CD4-positive, alpha-beta T cell (primary cell): ENCODE results near the gene RBM4. TPM values are rescaled to one million over a fixed set of nuclear protein-coding genes. Genes with fewer than 3 reads are reported as not detected.

Experiments
- ATAC-seq: fragments of 200-7000 bp; cut with Tn5 transposase; one replicate; pipeline ENCODE4 v1.10.0; 2022; ENCODE audit warnings: mild to moderate bottlenecking; ENCODE audit not compliant: poor library complexity
- CTCF ChIA-PET: fragments of 350-600 bp; sonication (Branson Sonifier 250); formaldehyde crosslinking; loops from one replicate; lab custom pipeline; 2021; ENCODE audit warnings: antibody characterized with exemption, inconsistent platforms; lab: Charles Lee
- POLR2A ChIA-PET: fragments of 350-600 bp; sonication (Branson Sonifier 250); formaldehyde crosslinking; loops from one replicate; lab custom pipeline; 2021; ENCODE audit warnings: antibody characterized with exemption, inconsistent platforms; lab: Charles Lee
- DNase-seq, 14 experiments: peaks; one replicate each; pipeline ENCODE4 v3.0.0-alpha.2; 2013 to 2020; ENCODE audit warnings: mixed read lengths in 2 of 14
- H3K27ac ChIP-seq, 2 donors: one replicate each; pipeline versions ENCODE4 v1.5.1 to v1.7.0; 2013; ENCODE audit warnings: low read length in 2 of 2, low read depth in 1 of 2, mild to moderate bottlenecking in 1 of 2
- H3K27me3 ChIP-seq, 2 experiments: 1 replicate in 1 of 2; 2 replicates in 1 of 2; pipeline versions ENCODE4 v1.6.1 to v1.7.0; 2013; ENCODE audit warnings: low read length in 2 of 2, control low read depth in 1 of 2, mild to moderate bottlenecking in 1 of 2, moderate library complexity in 1 of 2; ENCODE audit not compliant: insufficient read depth in 2 of 2, control insufficient read depth in 1 of 2
- H3K36me3 ChIP-seq: one replicate; pipeline ENCODE4 v1.6.1; 2013; ENCODE audit warnings: low read length, control low read depth; ENCODE audit not compliant: insufficient read depth
- H3K4me1 ChIP-seq: one replicate; pipeline ENCODE4 v1.6.1; 2013; ENCODE audit warnings: low read length, control low read depth; ENCODE audit not compliant: insufficient read depth
- H3K4me3 ChIP-seq: one replicate; pipeline ENCODE4 v1.5.1; 2013; ENCODE audit warnings: mild to moderate bottlenecking, low read length, moderate library complexity
- H3K9me3 ChIP-seq, 2 experiments: 1 replicate in 1 of 2; 2 replicates in 1 of 2; pipeline versions ENCODE4 v1.6.1 to v1.7.0; 2013; ENCODE audit warnings: low read length in 2 of 2, mild to moderate bottlenecking in 2 of 2, control low read depth in 1 of 2, moderate library complexity in 1 of 2; ENCODE audit not compliant: control insufficient read depth in 1 of 2, insufficient read depth in 1 of 2
- H3K27ac Mint-ChIP-seq: one replicate; pipeline ENCODE4 v1.8.0; 2020; ENCODE audit warnings: mixed read lengths
- H3K27me3 Mint-ChIP-seq: one replicate; pipeline ENCODE4 v1.8.0; 2021; ENCODE audit warnings: mixed read lengths
- H3K36me3 Mint-ChIP-seq: one replicate; pipeline ENCODE4 v1.8.0; 2021; ENCODE audit warnings: low read depth, mixed read lengths
- H3K4me1 Mint-ChIP-seq: one replicate; pipeline ENCODE4 v1.8.0; 2021; ENCODE audit warnings: low read depth, mixed read lengths
- H3K4me3 Mint-ChIP-seq: one replicate; pipeline ENCODE4 v1.8.0; 2020; ENCODE audit warnings: mild to moderate bottlenecking, mixed read lengths
- H3K9me3 Mint-ChIP-seq: one replicate; pipeline ENCODE4 v1.8.0; 2020; ENCODE audit warnings: mixed read lengths
- CTCF ChIP-seq: fragments of 200-600 bp; IDR thresholded peaks from one replicate; pipeline ENCODE4 v1.8.0; 2022; ENCODE audit warnings: antibody characterized with exemption, mild to moderate bottlenecking
- intact Hi-C, 2 experiments: fragments of 100-400 bp; cut with DNase I in 1 of 2; cut with micrococcal nuclease in 1 of 2; formaldehyde crosslinking; loops; one replicate each; pipeline versions ENCODE4 v1.15.1 to v1.9.0; 2023 to 2025; cut with DNase I, micrococcal nuclease
- total RNA-seq, 174 experiments: library from RNA in 2 of 174; stranded (reverse) in 2 of 174; gene quantifications; one replicate each; pipeline ENCODE4 v1.2.3 and lab custom pipeline; 2021 to 2026

RBM4 gene
- total RNA-seq, 2 experiments from 2014 or later: 194 to 197 TPM

GRCh38 chr11:66643745-66644437, 5.4 kb downstream of the RBM4 start:
- H3K27me3 ChIP-seq: no peaks in the 10 kb centered on the region
- peaks cover 91% of the 10 kb centered on the region for H3K4me1 Mint-ChIP-seq
- DNase-seq (no peak), ATAC-seq (no peak)
- H3K9me3 ChIP-seq: no peaks in the 10 kb centered on the region
- TF ChIP-seq CTCF: no peak
- peaks cover 100% of the 10 kb centered on the region for H3K36me3 Mint-ChIP-seq
- peaks cover 78% of the 10 kb centered on the region for H3K4me1 ChIP-seq
- intact Hi-C loops: no loop called here
- peak overlapping the region; percentile 97 for H3K4me3 Mint-ChIP-seq
- no peaks in the 10 kb centered on the region for H3K27me3 Mint-ChIP-seq
- H3K27ac Mint-ChIP-seq: peak overlapping the region; percentile 89
- H3K9me3 Mint-ChIP-seq: no peaks in the 10 kb centered on the region
- POLR2A ChIA-PET: interaction anchor here (1.0 to 15.8 kb wide), 4 partner anchors 20 to 758 kb away, joined by 3 to 511 read pairs (median 4); partner anchors contain the start of genes PPP1CA and RBM14
- H3K36me3 ChIP-seq: peaks cover 87% of the 10 kb centered on the region
- CTCF ChIA-PET: interaction anchor here (1.0 kb wide), 1 partner anchor 51 kb away, joined by 3 read pairs; no protein-coding TSS in a partner anchor
- H3K4me3 ChIP-seq: no peak overlapping the region
- H3K27ac ChIP-seq: no peak overlapping the region

DNA sequence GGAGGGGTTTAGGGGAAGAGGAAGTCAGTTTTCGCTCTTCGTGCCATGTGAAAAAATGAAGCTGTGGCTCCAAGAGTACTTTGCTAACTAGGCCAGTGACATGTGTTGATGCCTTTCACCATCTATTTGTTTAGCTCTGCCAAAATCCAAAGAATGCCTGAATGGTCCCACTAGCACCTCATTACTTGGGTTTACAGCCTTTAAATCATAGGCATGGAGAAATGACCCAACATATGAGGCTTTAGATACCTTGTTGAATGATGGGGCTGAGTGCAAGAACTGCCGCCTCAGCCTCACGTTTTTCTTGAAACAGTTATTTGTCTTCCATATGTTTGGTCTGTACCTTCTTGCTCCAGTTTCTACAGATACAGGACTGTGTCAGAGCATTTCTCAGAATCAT, 8.3 kb downstream of the RBM4 start:
- ChIA-PET POLR2A (interaction anchor here (0.7 to 15.8 kb wide), 6 partner anchors 8 to 101 kb away, joined by 3 to 511 read pairs (median 5); partner anchors contain the start of genes ACTN3, CTSF, RBM14 and RBM4), CTCF (interaction anchor here (2.5 kb wide), 1 partner anchor 31 kb away, joined by 9 read pairs; the partner anchor contains the start of gene RBM4B)
- DNase-seq: no peak
- no peak for TF ChIP-seq CTCF
- H3K4me1 Mint-ChIP-seq: peaks cover 86% of the 10 kb centered on the region
- H3K4me3 Mint-ChIP-seq: peak overlapping the region; percentile 35
- no peak overlapping the region for H3K27ac ChIP-seq
- H3K27me3 Mint-ChIP-seq: no peaks in the 10 kb centered on the region
- peaks cover 97% of the 10 kb centered on the region for H3K36me3 Mint-ChIP-seq
- peaks cover 58% of the 10 kb centered on the region for H3K4me1 ChIP-seq
- H3K36me3 ChIP-seq: peaks cover 88% of the 10 kb centered on the region
- no peaks in the 10 kb centered on the region for H3K27me3 ChIP-seq
- peak overlapping the region; percentile 43 for H3K27ac Mint-ChIP-seq
- ATAC-seq: no peak
- intact Hi-C loops: no loop called here
- H3K4me3 ChIP-seq: no peak overlapping the region
- no peaks in the 10 kb centered on the region for H3K9me3 ChIP-seq
- H3K9me3 Mint-ChIP-seq: no peaks in the 10 kb centered on the region

GRCh38 chr11:66649903-66650302, 11.4 kb downstream of the RBM4 start:
- no peaks in the 10 kb centered on the region for H3K27me3 ChIP-seq
- H3K36me3 ChIP-seq: peaks cover 75% of the 10 kb centered on the region
- ChIA-PET POLR2A (interaction anchor here (0.6 to 3.6 kb wide), 6 partner anchors 10 to 1506 kb away, joined by 3 to 15 read pairs (median 6); partner anchors contain the start of genes RBM14, RBM4 and RBM4B), CTCF (interaction anchor here (0.6 to 2.0 kb wide), 4 partner anchors 14 to 241 kb away, joined by 3 to 5 read pairs (median 3); partner anchors contain the start of genes CCDC87, CCS and MRPL11)
- DNase-seq: no peak
- TF ChIP-seq CTCF: no peak
- H3K9me3 ChIP-seq: no peaks in the 10 kb centered on the region
- no peak for ATAC-seq
- H3K36me3 Mint-ChIP-seq: peaks cover 88% of the 10 kb centered on the region
- H3K4me1 ChIP-seq: peaks cover 46% of the 10 kb centered on the region
- H3K4me1 Mint-ChIP-seq: peaks cover 71% of the 10 kb centered on the region
- H3K9me3 Mint-ChIP-seq: no peaks in the 10 kb centered on the region
- no peak overlapping the region for H3K4me3 ChIP-seq
- intact Hi-C loops: no loop called here
- no peak overlapping the region for H3K4me3 Mint-ChIP-seq
- no peak overlapping the region for H3K27ac Mint-ChIP-seq
- no peaks in the 10 kb centered on the region for H3K27me3 Mint-ChIP-seq
- no peak overlapping the region for H3K27ac ChIP-seq
